H1 (cell line): ENCODE data around the gene GRM8. TPM values are rescaled to one million over a fixed set of nuclear protein-coding genes. Genes with fewer than 3 reads are reported as not detected.

Source experiments
- EZH2 ChIP-seq: fragments of 200-600 bp; sonication (generic); IDR thresholded peaks from 2 replicates; pipeline ENCODE4 v1.7.1; 2012; ENCODE audit warnings: low read depth, mild to moderate bottlenecking, moderate library complexity, low read length, inconsistent platforms; ENCODE audit not compliant: severe bottlenecking
- HDAC2 ChIP-seq, 2 experiments: fragments of 300-600 bp in 1 of 2; sonication (generic) in 1 of 2; IDR thresholded peaks; 2 replicates each; pipeline ENCODE4 v1.6.1; 2011 to 2012; ENCODE audit warnings: low read depth in 2 of 2, low read length in 2 of 2, mild to moderate bottlenecking in 2 of 2, moderate library complexity in 2 of 2, borderline replicate concordance in 1 of 2, inconsistent platforms in 1 of 2
- polyA plus RNA-seq, 7 experiments: library from polyadenylated mRNA; depleted of rRNA in 3 of 7; stranded (reverse) in 5 of 7; unstranded in 2 of 7; fragments of >200 nt in 5 of 7; fragments of 200-250 nt in 2 of 7; gene quantifications; 1 replicate in 5 of 7; 2 replicates in 1 of 7; 4 replicates in 1 of 7; pipeline versions ENCODE4 v1.2.1 to v1.2.3, GENCODE V29; 2011 to 2013; ENCODE audit warnings: missing spikeins in 2 of 7, mixed read lengths in 2 of 7
- total RNA-seq: library from RNA; stranded (reverse); fragmentation: NEBNext Ultra II Directional; extraction: Animal tissue kit (Norgen Biotek cat#: 25700); gene quantifications from 2 replicates; pipeline ENCODE4 v1.2.1, GENCODE V29; 2021

Gene GRM8
- total and polyA plus RNA-seq, 2 of the 8 experiments (the other 6 are each of a cell fraction or from before 2014, with no cell fraction given): 2.6 to 2.8 TPM

DNA sequence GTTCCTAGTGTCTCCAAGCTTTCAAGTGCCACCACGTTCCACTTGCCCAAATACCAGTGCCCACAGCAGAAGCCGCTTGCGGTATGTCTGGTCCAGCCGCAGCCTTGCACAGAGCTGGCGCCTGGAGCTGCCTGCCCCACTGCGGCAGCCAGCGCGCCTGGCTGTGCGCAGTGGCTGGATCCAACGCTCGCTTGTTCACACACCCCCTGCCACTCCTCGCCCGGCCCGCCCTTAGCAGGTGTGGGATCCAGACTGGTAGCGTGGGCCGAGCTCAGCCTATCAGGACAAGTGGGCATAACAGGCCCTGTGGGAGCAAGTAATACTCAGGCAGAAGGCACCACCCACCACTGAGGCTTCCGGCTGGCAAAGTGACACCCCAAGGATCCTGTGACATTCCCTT, 294.4 kb downstream of the GRM8 start (continued):
- TF ChIP-seq HDAC2 (IDR thresholded peaks at IDR 0.05; ENCODE audit: borderline replicate concordance in 1 of 2, low read depth in 2 of 2, low read length in 2 of 2): no peak
- no peak for TF ChIP-seq EZH2
